HG03457 (cell line): ENCODE data around the gene MOGAT3.

Source experiments
- ATAC-seq: cut with Tn5 transposase; IDR thresholded peaks from one replicate; pipeline ENCODE4 v1.9.1; 2021; ENCODE audit warnings: moderate number of reproducible peaks; ENCODE audit not compliant: unreplicated experiment

The MOGAT3 gene

DNA sequence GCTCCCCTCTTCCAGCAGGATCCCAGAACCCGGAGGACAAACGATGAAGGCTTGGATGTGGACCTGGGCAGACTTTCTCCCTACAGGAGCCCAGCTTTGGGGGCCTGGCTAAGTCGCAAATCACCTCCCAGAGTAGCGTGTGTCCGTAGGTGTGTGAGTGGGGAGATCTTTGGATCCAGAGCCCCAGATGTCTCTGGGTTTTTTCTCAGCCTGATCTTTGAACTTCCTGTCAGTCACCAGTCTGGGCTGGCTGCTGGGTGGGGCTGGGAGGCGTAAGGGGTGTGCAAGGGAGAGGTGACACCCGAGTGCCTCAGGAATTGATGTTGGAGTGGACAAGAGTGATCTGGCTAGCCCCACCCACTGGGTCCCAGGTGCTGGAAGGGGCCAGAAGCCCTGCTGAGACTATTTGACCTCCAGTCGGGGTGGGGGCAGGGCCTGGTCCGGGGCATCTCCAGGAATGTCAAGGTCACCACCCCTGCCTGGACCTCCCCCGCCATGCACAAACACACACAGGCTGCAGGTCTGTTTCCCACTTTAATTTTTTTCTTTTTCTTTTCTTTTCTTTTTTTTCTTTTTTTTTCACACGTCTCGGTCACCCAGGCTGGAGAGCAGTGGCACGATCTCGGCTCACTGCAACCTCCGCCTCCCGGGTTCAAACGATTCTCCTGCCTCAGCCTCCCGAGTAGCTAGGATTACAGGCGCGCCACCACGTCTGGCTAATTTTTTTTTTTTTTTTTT, at the start of gene MOGAT3:
Gene MOGAT3 (minus strand): TSS at position 175 of the 738 bp plus-strand sequence. CDS start 182 bp downstream, outside the sequence.
- no peak for ATAC-seq

- no peak for ATAC-seq
These were observed 49.5 kb upstream of the MOGAT3 start for GRCh38 chr7:101250324-101250723.

- ATAC-seq, result no peak
These were observed 47.4 kb upstream of the MOGAT3 start for GRCh38 chr7:101248276-101248675.

DNA sequence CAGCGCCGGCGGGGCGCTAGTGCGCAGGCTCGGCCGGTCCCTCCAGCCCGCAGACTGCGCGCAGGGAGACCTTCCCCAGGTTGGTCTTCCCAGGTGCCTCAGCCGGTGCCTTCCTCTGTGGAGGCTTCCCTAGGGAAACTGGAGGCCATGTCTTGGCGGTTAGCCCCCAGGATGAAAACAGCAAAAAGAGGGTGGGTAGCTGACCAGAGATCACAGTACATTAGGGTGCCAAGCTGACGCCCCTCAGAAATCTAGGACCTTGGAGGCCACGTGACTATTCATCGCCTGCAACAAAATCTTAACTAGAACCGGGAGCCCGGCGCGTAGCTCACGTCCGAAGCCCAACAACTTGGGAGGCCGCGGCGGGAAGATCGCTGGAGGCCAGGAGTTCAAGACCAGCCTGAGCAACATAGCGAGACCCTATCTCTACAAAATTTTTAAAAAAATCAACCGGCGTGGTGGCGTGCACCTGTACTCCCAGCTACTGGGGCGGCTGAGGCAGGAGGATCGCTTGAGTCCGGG, 44.4 kb upstream of the MOGAT3 start:
- no peak for ATAC-seq

DNA sequence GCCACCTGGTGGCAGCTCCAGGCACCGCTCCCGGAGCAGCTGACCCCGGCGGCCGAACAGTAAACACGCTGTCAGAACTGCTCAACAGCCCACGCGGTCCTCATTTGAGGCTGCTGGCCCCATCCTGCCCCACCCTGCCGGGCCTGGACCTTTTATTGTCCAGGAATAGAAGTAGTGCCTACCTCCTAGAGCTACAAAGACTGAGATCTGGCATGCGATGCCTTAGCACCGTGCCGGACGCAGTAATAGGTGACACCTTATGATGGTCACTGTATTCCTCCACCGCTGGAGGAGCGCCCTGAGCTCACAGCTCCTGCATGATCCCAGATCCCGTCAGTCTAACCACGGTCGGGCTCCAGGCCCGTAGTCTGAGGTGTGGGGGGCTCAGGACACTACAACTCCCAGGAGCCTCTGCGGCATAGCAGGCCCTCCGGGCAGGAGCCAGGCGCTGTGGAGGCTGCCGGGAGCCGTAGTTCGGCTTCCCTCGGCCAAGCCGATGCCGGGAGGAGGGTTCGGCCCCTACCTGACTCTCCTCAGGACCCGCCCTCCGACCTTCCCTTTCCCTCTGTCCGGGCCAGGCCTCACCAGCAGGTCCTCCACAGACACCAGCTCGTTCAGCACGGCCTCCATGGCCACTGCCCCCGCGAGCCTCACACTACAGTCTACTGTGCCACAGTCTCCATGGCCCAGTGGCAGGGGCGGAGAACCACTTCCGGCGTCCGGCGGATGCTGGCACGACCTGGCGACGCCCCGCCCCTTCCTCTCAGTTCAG, 43.7 kb upstream of the MOGAT3 start, which contains the start of gene FIS1:
Gene FIS1 (minus strand): TSS at position 707 of the 772 bp plus-strand sequence. CDS start 77 bp downstream, at position 630.
- ATAC-seq, result peak; percentile 71

DNA sequence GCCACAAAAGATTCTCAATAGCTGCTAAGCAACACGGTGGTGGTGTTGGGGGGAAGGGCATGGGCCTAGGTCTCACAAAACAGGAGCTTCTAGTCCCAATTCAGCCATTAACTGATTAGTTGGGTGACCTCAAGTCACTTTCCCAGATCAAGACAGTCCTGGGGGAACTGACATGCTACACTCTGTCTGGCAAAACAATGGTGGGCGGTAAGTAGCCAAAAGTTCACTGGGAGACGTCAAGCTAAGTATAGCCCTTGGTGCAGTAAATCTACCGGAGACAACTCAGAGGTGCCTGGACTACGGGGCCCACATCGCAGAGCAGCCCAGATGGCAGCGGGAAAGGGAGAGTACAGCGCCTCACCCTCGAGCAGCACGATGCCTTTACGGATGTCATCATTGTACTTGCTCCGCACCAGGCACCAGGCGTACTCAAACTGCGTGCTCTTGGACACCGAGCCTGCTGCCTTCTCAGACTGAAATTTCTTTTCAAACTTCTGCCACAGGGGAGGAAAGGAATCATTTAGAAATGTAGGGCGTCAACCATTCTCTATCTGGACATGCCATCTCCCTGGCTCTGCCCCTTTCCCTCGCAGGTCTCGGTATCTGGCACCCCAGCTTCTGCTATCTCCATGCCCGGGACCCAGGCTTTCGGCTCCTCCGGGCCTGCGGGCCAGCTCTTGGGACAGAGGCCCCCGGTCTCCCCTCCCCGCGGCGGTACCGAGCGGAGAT, 43.0 kb upstream of the MOGAT3 start:
- no peak for ATAC-seq

- ATAC-seq, result no peak
These were observed 40.9 kb upstream of the MOGAT3 start for GRCh38 chr7:101241443-101242349.

- ATAC-seq, result no peak
These were observed 40.2 kb upstream of the MOGAT3 start for GRCh38 chr7:101241015-101241363.

DNA sequence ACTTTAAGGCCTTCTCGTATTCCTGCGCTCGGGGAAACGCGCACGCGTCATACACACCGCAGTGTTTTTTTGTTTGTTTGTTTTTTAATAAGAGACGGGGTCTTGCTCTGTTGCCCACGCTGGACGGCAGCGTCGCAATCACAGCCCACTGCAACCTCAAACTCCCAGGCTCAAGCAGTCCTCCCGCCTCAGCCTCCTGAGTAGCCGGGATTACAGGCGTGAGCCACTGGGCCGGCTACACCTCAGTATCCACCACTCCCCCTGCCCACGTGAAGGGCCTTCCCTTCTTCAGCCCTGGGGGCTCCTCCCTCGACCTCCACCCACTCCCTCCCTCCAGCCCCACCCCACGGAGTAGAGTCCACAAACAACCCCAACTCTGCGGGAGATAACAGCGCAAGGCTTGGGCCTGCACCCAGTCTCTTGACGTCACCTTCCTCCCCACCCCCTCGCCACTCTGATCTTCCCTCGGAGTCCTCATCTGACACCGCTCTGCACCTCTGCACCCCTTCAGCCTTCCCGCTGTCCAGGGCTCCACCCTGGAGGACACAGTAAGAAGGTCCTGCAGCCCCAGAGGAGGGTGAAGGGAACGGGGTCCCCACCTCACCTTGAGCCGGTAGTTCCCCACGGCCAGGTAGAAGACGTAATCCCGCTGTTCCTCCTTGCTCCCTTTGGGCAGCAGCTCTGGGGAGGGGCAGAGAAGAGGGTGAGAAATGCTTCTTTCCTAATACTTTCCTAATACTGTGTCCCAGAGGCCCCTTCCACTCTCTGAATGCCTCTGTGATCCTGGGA, 39.6 kb upstream of the MOGAT3 start:
- no peak for ATAC-seq

- no peak for ATAC-seq
These were observed 39.0 kb upstream of the MOGAT3 start for GRCh38 chr7:101239951-101240220.

DNA sequence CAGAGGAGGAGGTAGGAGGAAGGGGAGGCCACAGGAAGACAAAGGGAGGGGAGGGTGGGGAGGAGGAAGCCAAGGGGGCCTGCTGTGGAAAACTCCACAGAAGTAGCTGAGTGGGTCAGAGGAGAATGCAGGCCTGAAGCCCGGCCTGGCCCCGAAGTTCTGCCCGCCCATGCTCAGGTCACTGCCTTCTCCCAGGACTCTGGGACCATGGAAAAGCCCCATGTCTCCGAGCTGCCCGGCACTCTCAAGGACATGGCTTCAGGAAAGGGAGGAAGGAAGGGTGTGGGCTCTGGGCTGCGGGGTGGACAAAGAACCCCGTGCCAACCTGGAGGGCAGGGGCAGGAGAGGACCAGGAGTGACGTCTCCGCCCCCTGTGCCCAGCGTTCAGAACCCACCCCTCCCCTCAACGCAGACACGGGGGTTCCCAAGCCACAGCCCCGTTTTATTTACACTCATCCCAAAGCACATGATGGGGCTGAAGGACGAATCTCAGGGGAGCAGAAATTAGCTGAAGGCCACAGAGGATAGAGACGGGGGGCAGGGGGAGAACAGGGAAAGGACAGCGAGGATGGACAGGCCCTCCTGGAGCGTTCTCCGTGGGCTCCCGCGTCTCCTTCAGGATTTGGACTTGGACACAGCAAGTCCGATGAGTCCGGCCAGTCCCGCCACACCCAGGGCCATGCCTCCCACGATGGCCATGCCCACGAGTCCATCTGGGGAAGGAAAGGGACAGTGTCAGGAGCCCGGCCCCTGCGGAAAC, 38.5 kb upstream of the MOGAT3 start:
- ATAC-seq, result no peak

GRCh38 chr7:101238226-101239182, 37.7 kb upstream of the MOGAT3 start:
- ATAC-seq, result no peak

DNA sequence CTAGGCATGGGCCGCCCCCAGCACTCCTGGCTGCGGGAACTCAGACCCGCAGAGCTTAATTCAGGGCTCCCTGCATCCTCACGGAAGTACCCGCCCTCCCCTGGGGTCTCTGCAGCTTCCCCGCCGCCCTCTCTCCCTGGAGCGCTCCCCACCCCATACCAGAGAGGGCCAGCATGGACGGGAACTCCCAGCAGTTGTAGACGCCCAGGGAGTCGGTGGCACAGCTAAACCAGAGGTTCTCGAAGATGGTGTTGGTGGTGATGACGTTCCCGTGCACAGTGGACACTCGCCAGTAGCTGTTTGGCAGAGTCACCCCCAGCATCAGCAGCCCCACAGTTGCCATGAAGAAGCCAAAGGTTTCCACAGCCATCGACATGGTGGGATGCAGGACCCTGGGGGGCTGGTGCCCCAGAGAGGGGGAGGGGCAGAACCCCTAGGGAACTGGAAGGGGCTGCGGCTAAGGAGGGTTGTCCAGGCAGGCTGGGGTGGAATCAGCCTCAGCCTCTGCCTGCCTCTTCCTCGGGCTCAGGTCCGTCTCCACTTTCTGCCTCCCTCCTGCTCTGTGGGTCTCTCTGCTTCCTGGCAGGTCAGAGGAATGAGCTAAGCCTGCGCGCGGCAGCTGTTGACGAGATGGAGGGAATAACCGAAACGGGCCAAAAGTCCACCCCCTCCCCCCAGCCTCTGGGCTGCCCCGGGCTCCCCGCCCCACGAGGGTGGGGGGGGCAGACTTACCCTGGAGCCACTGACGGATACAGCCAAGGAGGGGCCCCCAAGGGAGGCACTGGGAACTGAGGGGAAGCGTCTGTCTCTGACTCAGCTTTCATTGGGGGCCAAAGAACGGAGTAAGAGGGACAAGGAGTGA, 36.6 kb upstream of the MOGAT3 start, which contains the start of gene CLDN15:
Gene CLDN15 (minus strand): TSS at position 597 of the 862 bp plus-strand sequence. CDS start 221 bp downstream, at position 376.
- no peak for ATAC-seq

- no peak for ATAC-seq
These were observed 35.5 kb upstream of the MOGAT3 start for GRCh38 chr7:101236292-101236835.

GRCh38 chr7:101235522-101235921, 34.7 kb upstream of the MOGAT3 start:
- ATAC-seq, result no peak

GRCh38 chr7:101235050-101235449, 34.2 kb upstream of the MOGAT3 start:
- ATAC-seq, result no peak
